IPS DF 4.7 (cell line): ENCODE measurements around the gene ZNF75A.
A peak's percentile ranks its signal among the peaks of the same experiment; 100 is the strongest.
"Not testable (repeated sequence)": the region's sequence is repeated elsewhere in the genome, so short reads cannot be mapped to it uniquely, and the experiment has no call there.

ENCODE experiments used
- DNase-seq: peaks from one replicate; pipeline ENCODE4 v3.0.0-alpha.2; 2013; ENCODE audit warnings: low spot score; ENCODE audit errors: extremely low read depth

The ZNF75A gene

DNA sequence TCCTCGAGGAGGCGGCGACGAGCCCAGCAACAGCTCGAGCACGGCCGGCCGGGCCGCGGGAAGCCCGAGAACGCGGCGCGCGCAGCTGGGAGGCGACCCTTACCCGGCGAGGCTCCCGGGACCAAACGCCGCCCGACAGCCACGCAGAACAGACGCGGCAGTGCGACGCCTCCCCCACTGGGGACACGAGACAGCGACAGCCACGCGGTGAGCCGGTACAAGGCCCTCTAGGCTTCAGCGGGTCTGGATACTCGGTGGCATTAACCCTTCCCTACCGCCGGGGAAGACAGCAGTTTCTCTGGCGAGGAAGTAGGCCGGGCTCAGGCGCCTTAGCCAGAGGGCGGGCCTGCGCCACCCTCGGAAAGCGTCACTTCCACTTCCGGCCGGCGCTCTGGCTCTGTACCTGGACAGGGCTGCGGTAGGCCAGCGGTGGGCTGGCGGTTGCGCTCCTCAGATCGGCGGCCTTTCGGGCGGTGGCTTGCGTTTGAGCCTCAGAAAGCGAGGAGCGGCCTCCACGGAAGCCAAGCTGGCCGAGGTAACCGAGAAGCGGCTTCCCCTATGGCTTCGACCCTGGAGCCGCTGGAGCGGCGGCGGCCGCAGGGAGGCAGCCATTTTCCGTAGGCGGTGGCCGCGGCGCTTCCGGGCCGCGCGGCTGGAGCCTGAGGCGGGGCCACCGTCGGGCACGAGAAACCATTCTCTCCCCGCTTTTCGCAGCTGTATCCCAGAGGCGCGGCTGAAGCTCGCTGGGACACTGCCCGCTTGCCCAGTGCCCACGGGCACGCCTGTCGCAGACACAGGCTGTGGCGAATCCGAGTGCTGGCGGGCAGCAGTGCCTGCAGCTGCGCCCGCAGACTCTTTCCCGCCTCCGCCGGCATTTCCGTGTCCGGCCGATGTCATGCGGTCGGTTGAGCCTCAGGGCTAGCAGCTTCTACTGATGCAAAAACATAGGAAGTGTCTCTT, at the start of gene ZNF75A, which contains the start of gene TIGD7:
ZNF75A (plus strand) TSS at position 389 of the 960 bp plus-strand sequence. CDS start 2,932 bp downstream, outside the sequence.
TIGD7 (minus strand) TSS at position 322 of the 960 bp plus-strand sequence. CDS start 4,816 bp downstream, outside the sequence.
- no peak for DNase-seq

GRCh38 chr16:3256146-3256865, 49.0 kb upstream of the ZNF75A start, which contains the start of gene MEFV:
MEFV (minus strand) TSS chr16:3256633; CDS start chr16:3256587, 46 bp downstream.
- DNase-seq, result no peak

DNA sequence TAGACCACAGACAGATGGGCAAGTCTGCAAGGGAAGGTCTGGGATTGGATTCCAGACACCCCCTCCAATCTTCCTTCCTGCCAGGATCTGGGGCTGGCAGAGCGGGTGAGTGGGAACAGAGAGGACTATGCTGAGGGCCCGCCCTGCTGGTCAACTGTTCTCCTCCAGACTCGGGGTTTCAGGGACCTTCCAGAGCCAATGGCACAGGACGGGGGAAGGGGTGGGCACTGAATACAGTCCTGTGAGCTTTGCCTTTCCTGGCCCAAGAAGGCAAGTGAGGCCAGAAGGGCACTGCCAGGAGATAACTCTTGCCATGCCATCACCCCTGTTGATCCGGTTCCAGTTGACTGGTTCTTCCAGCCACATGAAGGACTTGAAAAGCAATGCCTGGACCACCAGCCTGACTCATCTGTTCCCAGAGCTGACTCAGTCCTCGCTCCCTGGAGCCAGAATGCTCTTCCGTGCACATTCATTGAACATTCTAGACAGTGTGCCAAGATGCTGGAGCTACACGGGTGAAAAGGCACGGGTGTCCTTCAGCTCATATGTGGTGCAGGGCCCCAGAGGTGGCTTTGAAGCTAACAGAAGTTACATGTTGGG, 48.3 kb upstream of the ZNF75A start:
- no peak for DNase-seq

DNA sequence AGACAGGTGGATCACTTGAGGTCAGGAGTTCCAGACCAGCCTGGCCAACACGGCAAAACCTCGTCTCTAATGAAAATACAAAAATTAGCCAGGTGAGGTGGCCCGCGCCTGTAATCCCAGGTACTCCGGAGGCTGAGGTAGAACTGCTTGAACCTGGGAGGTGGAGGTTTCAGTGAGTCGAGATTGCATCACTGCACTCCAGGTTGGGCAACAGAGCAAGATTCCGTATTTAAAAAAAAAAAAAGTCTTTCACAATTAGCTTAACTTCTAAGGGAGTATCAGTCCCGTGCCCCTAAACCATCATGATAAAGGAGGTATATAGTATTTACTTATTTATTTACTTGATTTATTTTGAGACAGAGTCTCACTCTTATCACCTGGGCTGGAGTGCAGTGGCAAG, 45.5 kb upstream of the ZNF75A start:
- no peak for DNase-seq

DNA sequence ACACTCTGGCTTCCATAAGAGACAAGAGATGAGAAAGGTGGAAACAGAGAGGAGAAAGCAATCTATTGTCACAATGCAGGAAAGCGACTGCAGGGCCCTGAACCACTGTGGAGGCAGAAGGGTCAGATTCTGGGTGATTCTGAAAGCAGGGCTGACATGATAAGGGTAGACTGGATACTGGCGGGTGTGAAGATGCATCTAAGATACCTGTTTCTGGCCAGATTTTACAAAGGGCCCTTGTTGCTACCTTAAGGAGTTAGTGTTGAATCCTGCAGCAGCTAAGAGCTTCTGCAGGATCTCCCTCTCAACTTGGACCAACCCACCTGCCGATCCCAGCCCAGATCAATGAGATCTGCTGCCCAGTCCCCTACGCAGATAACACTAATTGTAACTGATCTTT, 42.8 kb upstream of the ZNF75A start:
- no peak for DNase-seq

DNA sequence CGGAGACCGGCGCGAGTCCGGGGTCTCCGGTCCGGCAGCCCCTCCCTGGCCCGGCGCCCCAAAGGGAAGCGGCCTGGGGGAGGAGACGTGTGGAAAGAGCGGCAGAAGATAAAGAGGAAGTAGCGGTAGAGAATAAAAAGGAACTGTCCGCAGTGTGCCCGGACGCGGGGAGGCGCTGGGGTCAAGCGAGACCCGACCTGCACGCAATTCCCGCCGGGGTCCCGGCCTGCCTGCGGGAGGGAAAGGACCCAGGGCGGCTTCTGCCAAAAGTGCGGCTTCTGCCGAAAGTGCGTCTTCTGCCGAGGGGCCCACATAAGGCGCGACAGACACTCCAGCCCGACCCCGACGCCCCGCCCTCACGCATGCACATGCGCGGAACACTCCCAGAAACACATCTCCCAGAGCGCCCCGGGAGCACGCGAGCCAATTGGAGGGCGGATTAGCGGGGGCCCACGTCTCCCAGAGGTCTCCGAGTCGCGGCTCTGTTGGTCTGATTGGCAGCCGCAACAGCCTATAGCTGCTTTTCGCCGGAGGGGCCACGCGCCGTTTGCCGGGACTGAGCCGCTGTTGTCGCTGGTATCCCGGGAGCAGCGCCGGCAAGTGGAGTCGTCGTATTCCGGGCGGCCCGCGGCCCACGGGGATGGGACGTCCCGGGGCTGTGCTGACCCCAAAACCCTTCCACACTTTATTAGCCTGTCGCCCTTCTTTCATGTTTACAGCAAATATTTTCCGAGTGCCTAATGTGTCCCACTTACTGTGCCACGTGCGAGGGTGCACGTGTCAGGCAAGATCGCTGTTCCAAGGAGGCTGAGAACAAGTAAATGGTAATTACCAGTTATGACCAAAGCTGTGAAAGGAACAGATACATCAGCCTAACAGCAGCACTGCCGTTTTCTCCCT, 40.9 kb upstream of the ZNF75A start:
- DNase-seq, result peak; percentile 81

DNA sequence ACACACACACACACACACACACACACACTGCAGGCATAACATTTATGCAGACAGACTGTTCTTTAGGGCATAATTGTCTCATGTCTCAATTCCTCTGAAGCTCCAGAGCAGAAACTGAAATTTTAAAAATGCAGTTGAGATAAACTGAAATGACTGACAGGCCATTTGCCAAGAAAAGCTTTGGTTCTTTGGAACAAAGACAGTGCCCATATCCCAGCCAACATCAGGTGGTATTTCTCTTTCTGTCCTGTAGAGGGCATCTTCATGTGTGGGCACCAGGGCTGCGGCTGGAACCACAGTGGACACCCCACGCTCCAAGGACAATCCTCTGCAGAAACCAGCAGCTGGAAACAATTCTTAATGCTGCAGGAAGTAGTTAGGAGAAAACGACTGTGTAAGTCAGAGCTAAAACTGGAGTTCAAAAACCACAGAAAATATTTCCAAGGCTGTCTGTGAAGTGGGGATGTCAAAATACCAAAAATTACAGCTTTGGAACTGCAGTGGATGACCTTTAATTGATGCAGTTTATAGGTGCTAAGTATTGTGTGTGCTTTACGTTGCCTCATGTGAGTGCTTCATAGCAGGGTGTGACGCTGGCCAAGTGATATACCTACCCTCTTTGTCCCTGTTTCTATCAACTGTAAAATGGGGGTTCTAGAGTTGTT, 38.3 kb upstream of the ZNF75A start:
- DNase-seq, result no peak

- DNase-seq, result no peak
Observed at GRCh38 chr16:3268294-3268693, 37.0 kb upstream of the ZNF75A start.

- DNase-seq, result not testable (repeated sequence)
Observed at GRCh38 chr16:3270718-3271117, 34.6 kb upstream of the ZNF75A start.

GRCh38 chr16:3271281-3271680, 34.0 kb upstream of the ZNF75A start:
- not testable (repeated sequence) for DNase-seq

DNA sequence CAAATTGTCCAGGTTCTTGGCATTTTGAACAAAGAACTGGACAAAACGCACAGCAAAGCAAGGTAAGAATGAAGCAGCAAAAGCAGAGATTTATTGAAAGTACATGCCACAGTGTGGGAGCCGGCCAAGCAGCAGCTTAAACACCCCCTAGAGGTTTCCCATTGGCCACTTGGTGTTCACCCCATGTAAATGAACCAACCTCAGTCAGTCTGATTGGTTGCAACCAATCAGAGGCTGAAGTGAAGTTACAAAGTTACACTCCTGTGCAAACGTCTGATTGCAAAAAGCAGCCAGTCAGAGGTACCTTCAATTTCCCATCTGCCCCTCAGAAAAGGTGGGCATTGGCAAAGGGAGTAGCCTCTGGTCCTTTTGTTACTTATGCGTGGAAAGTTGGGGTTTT, 30.8 kb upstream of the ZNF75A start:
- no peak for DNase-seq

DNA sequence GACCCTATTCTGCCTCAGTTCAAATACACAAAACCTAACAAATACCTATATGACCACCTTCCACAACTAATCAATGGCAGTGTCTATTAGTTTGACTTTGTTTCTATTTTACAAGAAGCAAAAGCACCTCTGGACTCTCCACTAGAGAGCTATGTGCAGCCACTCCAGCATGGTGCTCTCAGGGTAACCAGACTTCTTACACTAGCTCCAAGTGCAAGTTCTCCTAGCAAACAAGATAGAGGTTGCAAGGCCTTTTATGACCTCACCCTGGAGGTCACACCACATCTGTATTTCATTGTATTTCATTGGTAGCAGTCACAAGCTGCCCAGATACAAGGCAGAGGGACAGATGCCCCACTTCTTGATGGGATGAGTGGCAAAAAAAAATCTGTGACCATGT, 30.4 kb upstream of the ZNF75A start:
- DNase-seq, result no peak

GRCh38 chr16:3276679-3277078, 28.6 kb upstream of the ZNF75A start:
- DNase-seq, result no peak

DNA sequence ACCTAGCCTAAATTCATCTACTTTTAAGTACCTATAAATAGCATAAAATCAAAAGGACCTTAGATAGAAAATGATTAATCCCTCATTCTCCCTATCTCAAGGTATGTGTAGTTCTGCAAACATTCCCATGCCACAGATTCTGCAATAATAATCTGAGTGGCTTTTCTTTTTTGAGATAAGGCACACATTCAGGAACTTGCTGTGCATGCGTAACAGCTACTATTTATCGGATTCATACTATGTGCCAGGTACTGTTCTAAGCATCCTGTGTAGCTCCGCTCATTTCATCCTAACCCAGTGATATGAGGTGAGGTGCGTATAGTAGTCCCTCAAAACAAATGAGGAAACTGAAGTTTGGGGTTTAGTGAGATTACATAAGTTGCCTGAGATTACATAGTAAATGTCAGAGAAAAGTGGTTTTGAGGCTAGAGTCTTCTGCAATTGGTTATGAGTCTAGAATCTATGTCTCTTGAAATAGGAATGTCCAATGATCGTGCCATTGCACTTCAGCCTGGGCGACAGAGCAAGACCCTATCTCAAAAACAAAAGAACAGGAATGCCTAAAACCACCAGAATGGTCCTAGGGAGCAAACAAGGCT, 24.0 kb upstream of the ZNF75A start:
- DNase-seq, result no peak

GRCh38 chr16:3282103-3282729, 23.1 kb upstream of the ZNF75A start:
- no peak for DNase-seq

DNA sequence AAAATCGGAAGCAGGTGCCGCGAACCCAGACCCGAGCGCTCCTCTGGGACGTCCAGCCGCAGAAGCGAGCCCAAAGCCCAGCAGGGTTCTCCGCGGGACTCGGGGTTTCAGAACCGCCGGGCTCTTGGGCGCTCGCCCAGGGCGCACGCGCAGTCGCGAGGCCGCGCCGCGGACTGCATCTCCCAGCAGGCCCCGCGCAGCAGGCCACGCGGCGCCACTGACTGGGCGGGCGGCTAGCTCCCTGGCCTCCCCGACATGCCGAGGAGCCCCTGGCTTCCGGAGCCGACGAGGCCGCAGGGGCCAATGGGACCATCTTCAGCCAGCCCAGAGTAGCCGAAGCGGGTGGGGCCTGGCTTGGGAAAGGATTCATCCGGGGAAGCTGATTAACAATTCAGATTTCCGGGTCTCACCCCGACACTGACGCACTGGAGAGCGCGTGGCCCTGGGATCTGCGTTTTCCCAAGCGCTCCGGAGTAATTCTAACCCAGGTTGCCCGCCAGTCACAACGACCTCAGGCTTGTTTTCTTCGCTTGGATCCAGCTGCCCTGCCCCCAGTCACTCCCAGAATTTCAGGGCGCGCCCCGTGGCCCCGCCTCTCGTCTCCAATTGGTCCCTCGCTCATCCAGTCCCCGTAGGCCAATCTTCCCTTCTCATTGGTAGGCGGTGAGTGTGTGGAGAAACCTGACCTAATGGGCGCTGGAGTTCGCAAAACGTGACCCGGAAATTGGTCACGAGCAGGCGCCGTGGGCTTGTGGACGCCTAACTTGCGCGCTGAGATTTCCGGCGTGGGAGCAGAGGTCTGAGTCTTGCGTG, 22.4 kb upstream of the ZNF75A start, which contains the start of gene ZNF263:
ZNF263 (plus strand) TSS at position 762 of the 813 bp plus-strand sequence. CDS start 328 bp downstream, outside the sequence.
- peak; percentile 87 for DNase-seq

DNA sequence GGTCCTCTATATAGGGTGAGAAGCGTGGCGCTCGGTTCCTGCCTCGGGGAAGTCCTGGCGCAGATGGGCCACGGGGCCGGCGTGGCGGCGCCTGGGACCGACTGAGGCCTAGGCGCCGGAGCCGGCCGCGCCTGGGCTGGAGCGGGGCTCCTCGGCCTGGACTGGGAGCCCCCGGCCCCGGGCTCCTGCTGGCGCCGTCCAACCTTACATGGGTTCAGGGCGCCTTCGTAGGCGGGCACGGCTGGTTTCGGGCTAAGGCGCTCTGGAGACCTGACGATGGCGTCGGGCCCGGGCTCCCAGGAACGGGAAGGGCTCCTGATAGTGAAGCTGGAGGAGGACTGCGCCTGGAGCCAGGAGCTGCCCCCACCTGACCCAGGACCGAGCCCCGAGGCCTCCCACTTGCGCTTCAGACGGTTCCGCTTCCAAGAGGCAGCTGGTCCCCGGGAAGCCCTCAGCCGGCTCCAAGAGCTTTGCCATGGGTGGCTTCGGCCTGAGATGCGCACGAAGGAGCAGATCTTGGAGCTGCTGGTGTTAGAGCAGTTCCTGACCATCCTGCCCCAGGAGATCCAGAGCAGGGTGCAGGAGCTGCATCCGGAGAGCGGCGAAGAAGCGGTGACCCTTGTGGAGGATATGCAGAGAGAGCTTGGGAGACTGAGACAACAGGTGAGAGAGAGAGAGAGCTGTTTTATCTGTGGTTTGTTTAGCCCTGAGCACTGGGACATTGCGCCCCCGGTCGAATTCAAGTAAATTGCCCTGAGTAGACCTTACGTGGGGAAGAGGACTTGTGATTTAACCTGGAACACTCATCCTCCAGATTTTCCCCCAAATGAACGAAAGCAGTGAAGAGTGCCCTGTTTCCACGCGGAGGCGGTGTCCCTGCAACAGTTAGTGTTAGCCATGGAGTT, 21.5 kb upstream of the ZNF75A start:
- no peak for DNase-seq
